Suppressor macrophage treated with lipopolysaccharide for 1 hour (primary cell): Measurements from ENCODE around the gene ATMIN.

Experiments used
- DNase-seq, 3 donors: peaks; one replicate each; pipeline ENCODE4 v3.0.0-alpha.2; 2020 to 2022

The ATMIN gene

DNA sequence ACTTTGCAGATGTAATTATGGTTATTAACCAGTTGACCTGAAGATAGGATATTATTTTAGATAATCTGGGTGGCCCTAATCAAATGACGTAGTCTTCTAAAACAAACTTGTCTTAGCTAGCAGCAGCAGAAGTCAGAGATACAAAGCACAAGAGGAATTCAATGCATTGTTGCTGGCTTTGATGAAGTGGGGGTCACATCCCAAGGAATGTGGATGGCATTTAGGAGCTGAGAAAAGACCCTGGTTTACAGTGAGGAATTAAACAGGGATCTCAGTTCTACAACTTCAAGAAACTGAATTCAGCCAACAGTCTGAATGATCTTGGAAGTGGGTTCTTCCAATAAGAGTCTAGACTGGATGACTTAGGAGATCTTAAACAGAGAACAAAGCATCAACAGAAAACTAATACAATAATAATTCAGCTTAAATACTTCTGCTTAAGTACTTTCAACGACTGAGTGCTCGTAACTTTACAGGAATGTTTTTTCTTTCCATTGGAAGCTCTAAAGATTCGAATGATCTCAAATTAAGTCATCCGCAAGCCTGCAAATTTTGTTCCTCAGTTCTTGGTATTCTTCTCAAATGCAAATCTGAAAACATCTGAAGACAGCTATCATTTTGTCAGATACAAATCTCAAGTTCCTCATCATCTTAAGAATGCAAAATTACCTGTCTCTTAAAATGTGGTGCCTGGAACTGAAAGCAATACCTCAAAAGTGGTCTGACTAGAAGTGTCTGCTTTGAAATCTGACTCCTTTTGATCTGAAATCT is 38.1 kb downstream of the ATMIN start:
- DNase-seq: no peak

GRCh38 chr16:81076566-81077075 is 41.0 kb downstream of the ATMIN start:
- peak; percentile 87 to 95 (median 90) for DNase-seq

- DNase-seq: peak; percentile 96 to 97 (median 96)
These were observed 41.7 kb downstream of the ATMIN start, which contains the start of gene C16orf46 for GRCh38 chr16:81077076-81077940. C16orf46 (minus strand) TSS chr16:81077238; CDS start chr16:81063955, 13,283 bp downstream.

- no peak for DNase-seq
These were observed 44.6 kb downstream of the ATMIN start for GRCh38 chr16:81080233-81080632.

DNA sequence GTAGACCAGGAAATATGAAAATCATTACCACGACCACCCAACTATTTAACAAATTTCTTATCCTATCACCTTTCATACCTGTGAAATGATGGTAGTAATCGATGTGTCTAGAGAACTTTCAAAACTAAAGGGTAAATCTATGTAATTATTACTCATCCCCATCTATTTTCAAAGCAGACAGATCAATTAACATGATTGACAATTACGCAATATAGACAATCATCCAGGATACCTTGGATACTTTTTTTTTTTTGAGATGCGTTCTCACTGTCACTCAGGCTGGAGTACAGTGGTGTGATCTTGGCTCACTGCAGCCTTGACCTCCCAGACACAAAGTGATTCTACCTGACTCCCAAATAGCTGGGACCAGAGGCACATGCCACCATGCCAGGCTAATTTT is 45.4 kb downstream of the ATMIN start:
- no peak for DNase-seq

DNA sequence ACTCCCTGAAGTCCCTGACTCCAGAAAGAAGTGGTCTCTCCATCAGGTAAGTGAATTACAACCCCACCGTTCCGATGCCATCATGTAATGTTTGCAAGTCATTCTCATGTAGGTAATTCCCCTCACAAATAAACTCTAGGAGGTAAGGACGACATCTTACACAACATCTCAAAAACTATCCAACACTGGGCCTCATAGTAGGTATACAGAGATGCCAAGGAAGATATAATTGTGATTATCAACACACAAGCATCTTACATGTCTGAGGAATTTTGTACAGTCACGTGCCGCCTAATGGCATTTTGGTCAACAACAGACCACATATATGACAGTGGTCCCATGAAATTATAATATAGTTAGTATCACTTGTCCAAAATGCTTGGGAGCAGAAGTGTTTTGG is 53.2 kb downstream of the ATMIN start:
- no peak for DNase-seq

GRCh38 chr16:81094771-81095251 is 59.2 kb downstream of the ATMIN start:
- DNase-seq: no peak

DNA sequence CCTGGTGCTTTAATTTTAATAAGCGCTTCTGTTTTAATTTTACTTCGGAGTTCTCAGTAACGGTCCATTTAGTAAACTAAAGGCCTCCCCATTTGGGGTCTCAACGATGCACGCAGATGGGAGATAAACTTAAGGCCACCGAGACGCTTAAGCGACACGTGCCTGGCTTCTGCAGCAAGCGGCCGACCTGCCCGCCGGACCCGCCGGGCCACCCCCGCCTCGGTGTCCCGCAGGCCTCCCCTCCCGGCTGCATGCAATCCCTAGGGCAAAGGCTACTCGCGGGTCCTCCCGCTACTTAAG is 60.0 kb downstream of the ATMIN start:
- no peak for DNase-seq

- peak; percentile 99 for DNase-seq
These were observed 60.5 kb downstream of the ATMIN start, which contains the start of gene GCSH for GRCh38 chr16:81095953-81096714. GCSH (minus strand) TSS chr16:81096395; CDS start chr16:81096278, 117 bp downstream.

DNA sequence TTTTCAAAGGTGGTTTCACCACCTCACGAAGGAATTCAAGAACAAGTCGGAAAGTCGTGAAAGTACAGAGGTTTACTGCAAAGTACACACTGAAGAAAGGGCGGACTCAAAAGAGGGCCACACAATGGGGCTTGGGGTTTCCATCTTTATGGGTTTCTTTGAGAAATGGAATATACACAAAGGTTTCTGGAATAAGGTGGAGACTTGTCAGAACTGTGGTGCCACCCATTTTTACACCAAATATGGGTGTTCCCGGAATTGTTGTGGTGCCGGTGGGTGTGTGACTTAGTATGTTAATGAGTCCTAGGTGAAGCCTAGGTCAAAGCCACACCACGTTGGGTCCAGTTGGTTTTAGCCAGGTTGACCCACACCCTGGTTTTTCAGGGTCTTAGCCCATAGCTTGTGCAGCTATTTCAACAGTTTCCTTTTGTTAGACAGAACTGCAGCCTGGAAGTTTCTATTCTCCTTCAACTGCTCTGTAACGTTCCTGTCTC is 61.1 kb downstream of the ATMIN start:
- DNase-seq: no peak
